Measurements from ENCODE around the gene ASB12.

Gene ASB12

DNA sequence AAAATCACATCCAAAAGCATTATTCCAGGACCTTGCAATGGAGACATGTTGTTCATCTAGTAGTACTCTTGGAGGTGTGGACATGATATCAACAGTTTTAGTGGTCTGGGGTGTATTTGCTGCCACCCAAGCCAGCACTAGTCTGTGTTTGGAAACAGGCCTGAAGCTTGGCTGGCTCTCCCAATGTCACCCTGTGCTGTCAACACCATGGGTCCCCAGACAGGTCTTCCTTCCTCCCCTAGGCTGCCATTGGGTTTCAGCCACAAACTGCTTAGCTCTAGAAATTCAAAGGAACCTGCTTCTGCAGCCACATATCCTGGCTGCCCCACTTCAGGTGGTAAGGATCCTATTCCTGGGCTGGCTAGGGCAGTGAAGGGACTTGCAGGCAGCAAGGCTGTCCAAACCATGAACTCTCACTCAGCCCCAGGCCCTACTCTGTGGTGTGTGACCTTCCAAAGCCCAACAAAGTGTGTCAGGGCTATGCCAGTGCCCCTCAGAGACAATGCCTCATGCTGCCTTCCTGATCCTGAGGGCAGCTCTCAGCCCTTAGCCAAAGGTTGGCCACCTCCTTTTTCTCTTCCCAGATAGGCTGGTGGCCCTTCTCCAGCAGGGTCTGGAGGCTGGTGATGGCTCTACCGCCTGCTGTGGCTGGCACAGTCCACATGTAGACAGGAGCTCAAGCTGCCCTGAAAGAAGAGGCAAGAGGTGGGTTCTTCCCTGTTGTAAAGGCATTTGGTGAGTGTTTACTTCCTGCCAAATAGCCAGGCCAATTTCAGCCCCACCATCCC is 43.2 kb downstream of the ASB12 start:
- DNase-seq (ENCODE audit: low read depth), result no peak

DNA sequence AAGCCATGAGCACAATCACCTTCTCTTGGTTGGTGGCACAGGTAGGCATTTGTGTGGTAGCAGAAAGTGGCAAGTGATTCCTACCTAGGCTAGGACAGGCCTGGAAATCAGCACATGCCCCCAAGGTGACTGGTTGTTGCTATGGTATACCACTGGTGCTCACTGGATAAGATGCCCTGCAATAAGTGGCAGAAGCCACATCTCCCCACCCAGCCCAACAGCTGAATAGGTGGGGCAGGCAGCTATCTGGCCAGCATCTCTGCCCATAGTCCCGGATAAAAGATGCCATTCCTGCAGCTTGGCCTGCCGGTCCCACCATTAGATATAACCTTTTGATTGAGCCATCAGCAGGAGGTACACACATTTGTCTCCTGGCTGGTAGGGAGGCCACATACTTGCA is 46.0 kb downstream of the ASB12 start:
- DNase-seq (ENCODE audit: low read depth), result no peak

DNA sequence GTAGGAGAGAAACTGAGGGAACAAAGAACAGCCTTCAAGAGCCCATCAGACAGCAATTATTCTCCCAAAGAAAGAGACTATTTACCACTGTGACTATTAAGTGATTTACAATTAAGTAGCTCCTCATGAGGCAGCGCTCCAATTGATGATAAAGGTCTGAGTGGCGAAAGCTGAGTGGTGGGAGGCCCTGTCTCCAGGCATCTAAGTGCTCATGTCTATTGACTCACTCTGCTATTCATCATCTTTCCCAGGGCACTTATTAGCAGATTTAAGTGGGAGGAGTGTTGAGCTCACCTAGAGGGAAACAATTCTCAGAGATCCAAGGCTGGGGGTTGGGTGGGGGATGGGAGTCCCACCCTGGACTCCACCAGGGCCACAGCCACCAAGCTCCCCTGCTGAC is 48.2 kb downstream of the ASB12 start:
- no peak for DNase-seq (ENCODE audit: low read depth)

DNA sequence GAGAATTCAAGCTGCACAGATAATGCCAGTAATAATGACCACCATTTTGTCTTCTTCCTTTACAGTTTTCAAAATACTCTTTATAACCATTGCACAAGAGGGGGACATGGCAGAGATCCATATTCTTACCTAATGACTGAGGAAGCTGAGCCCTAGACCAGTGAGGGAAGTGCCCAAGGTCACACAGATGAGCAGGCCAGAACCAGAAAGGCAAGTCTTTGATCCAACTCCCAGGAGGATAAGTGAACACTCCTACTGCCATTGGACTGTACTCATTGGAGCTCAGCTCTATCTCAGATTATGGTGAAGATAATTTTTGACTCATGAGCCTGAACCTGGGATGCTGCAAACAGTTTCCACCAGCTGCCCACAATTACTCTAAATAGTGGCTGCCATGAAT is 53.5 kb downstream of the ASB12 start:
- no peak for DNase-seq (ENCODE audit: low read depth)
